ENCODE measurements around the gene PTPRH. TPM values are rescaled to one million over a fixed set of nuclear protein-coding genes. Genes with fewer than 3 reads are reported as not detected.
"Not testable (repeated sequence)": the region's sequence is repeated elsewhere in the genome, so short reads cannot be mapped to it uniquely, and the experiment has no call there.

The PTPRH gene
- total RNA-seq, 1 experiment from 2014 or later: 5.5 TPM

- DNase-seq (ENCODE audit: low spot score): no peak
These were observed 23.2 kb downstream of the PTPRH start for GRCh38 chr19:55186080-55186479.

- DNase-seq (ENCODE audit: low spot score): no peak
These were observed 27.6 kb downstream of the PTPRH start for GRCh38 chr19:55181740-55182139.

- DNase-seq (ENCODE audit: low spot score): no peak
These were observed 29.5 kb downstream of the PTPRH start, which contains the start of gene SYT5 for GRCh38 chr19:55179606-55180484. TSS of gene SYT5 (minus strand) at chr19:55180289. CDS start at chr19:55179041, 1,248 bp downstream.

GRCh38 chr19:55178781-55179599 lies 30.3 kb downstream of the PTPRH start:
- DNase-seq (ENCODE audit: low spot score): peak; percentile 87

- peak; percentile 21 for DNase-seq (ENCODE audit: low spot score)
These were observed 33.2 kb downstream of the PTPRH start for GRCh38 chr19:55176076-55176475.

- DNase-seq (ENCODE audit: low spot score): no peak
These were observed 34.0 kb downstream of the PTPRH start for GRCh38 chr19:55175117-55175867.

GRCh38 chr19:55174425-55175116 lies 34.7 kb downstream of the PTPRH start:
- no peak for DNase-seq (ENCODE audit: low spot score)

- peak; percentile 79 for DNase-seq (ENCODE audit: low spot score)
These were observed 35.4 kb downstream of the PTPRH start for GRCh38 chr19:55173714-55174409.

- no peak for DNase-seq (ENCODE audit: low spot score)
These were observed 36.1 kb downstream of the PTPRH start for GRCh38 chr19:55173186-55173713.

GRCh38 chr19:55172741-55173140 lies 36.6 kb downstream of the PTPRH start:
- DNase-seq (ENCODE audit: low spot score): no peak

GRCh38 chr19:55172318-55172717 lies 37.0 kb downstream of the PTPRH start:
- not testable (repeated sequence) for DNase-seq (ENCODE audit: low spot score)

- DNase-seq (ENCODE audit: low spot score): no peak
These were observed 37.9 kb downstream of the PTPRH start for GRCh38 chr19:55171440-55171839.

GRCh38 chr19:55169136-55169535 lies 40.2 kb downstream of the PTPRH start:
- DNase-seq (ENCODE audit: low spot score): no peak

GRCh38 chr19:55166530-55167268 lies 42.6 kb downstream of the PTPRH start, which contains the start of gene DNAAF3:
TSS of gene DNAAF3 (minus strand) at chr19:55166613. CDS start at chr19:55166413, 200 bp downstream.
- peak; percentile 100 for DNase-seq (ENCODE audit: low spot score)

GRCh38 chr19:55165952-55166529 lies 43.3 kb downstream of the PTPRH start:
- peak; percentile 95 for DNase-seq (ENCODE audit: low spot score)

GRCh38 chr19:55161571-55162322 lies 47.6 kb downstream of the PTPRH start:
- DNase-seq (ENCODE audit: low spot score): no peak

- DNase-seq (ENCODE audit: low spot score): no peak
These were observed 48.3 kb downstream of the PTPRH start for GRCh38 chr19:55160986-55161365.

Measured in H4 (cell line).